ENCODE data around the gene CBX4. TPM values are rescaled to one million over a fixed set of nuclear protein-coding genes. Genes with fewer than 3 reads are reported as not detected.

The CBX4 gene
- total and polyA plus RNA-seq, 3 experiments from 2014 or later: 9.8 to 12.2 (median 12.1) TPM

- Histone ChIP-seq H3K9me3 (ENCODE audit: low read length) (no peaks in the 10 kb centered on the region), H3K36me3 (ENCODE audit: insufficient read depth, low read length) (no peaks in the 10 kb centered on the region), H3K4me3 (ENCODE audit: low read length) (no peak overlapping the region), H3K27me3 (ENCODE audit: insufficient read depth, low read length, poor library complexity, severe bottlenecking) (peaks cover 99% of the 10 kb centered on the region), H3K27ac (ENCODE audit: low read depth, low read length) (no peak overlapping the region), H3K4me1 (ENCODE audit: insufficient read depth, low read length) (peaks cover 56% of the 10 kb centered on the region)
- peak in 1 of 5 donors; percentile 42 for DNase-seq
- Mint-ChIP-seq H3K9me3 (peaks cover 0 to 6% (median 3%) of the 10 kb centered on the region in 5 donors), H3K4me3 (peak overlapping the region; percentile 42 to 75 (median 62)), H3K27me3 (peaks cover 77 to 85% of the 10 kb centered on the region in 2 donors), H3K27ac (peak overlapping the region in 6 of 8 donors; percentile 40 to 93 (median 60)), H3K36me3 (no peaks in the 10 kb centered on the region), H3K4me1 (peaks cover 26 to 50% (median 32%) of the 10 kb centered on the region in 3 donors)
- CTCF ChIA-PET: interaction anchor here (1.1 to 2.5 kb wide), 3 partner anchors 30 to 38 kb away, joined by 3 to 7 read pairs (median 7); partner anchors contain the start of gene CBX4
- POLR2A ChIA-PET: interaction anchor here (0.9 to 2.5 kb wide), 3 partner anchors 8 to 36 kb away, joined by 3 to 15 read pairs (median 7); partner anchors contain the start of gene CBX4
These were observed 35.0 kb downstream of the CBX4 start for GRCh38 chr17:79803997-79804855.

DNA sequence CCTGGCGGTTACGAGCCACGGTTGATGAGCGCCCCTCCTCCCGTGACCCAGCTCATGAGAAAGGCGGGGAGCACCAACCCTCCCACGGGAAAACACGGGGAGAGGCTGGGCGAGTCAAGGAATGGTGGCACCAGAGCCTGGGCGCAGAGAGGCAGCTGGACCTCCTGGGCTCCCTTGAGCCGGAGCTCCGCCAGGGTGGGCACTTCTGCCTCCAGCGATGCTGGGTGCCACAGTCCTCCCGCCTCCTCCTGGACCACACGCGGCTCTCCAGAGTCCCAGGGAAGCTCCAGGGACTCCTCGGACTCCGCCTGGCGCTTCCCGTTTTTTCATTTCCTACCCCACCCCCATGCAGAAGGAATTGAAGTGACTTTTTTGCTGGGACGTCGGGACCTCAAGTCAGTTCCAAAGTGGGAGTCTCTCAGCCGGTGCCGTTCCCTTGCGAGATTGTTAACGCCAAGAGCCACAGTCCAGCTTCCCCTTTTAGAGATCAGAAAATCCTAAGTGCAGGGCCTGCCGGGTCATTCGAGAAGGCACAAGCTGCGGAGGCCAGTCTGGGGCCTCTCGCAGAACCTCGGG lies 35.7 kb downstream of the CBX4 start:
- Histone ChIP-seq H3K36me3 (ENCODE audit: insufficient read depth, low read length) (no peaks in the 10 kb centered on the region), H3K27me3 (ENCODE audit: insufficient read depth, low read length, poor library complexity, severe bottlenecking) (peaks cover 99% of the 10 kb centered on the region), H3K9me3 (ENCODE audit: low read length) (no peaks in the 10 kb centered on the region), H3K4me3 (ENCODE audit: low read length) (no peak overlapping the region), H3K27ac (ENCODE audit: low read depth, low read length) (peak overlapping the region; percentile 43), H3K4me1 (ENCODE audit: insufficient read depth, low read length) (peaks cover 62% of the 10 kb centered on the region)
- Mint-ChIP-seq H3K27ac (peak overlapping the region in 2 of 8 donors; percentile 43 to 64), H3K9me3 (peaks cover 0 to 6% (median 3%) of the 10 kb centered on the region in 5 donors), H3K27me3 (peaks cover 77 to 83% of the 10 kb centered on the region in 2 donors), H3K4me1 (peaks cover 27 to 52% (median 33%) of the 10 kb centered on the region in 3 donors), H3K36me3 (no peaks in the 10 kb centered on the region), H3K4me3 (peak overlapping the region in 5 of 7 donors; percentile 26 to 75 (median 28))
- no peak for DNase-seq
- ChIA-PET CTCF (interaction anchor here (0.9 to 2.5 kb wide), 3 partner anchors 31 to 38 kb away, joined by 3 to 7 read pairs (median 7); partner anchors contain the start of gene CBX4), POLR2A (interaction anchor here (1.8 to 2.5 kb wide), 2 partner anchors 9 to 36 kb away, joined by 7 to 15 read pairs; partner anchors contain the start of gene CBX4)

DNA sequence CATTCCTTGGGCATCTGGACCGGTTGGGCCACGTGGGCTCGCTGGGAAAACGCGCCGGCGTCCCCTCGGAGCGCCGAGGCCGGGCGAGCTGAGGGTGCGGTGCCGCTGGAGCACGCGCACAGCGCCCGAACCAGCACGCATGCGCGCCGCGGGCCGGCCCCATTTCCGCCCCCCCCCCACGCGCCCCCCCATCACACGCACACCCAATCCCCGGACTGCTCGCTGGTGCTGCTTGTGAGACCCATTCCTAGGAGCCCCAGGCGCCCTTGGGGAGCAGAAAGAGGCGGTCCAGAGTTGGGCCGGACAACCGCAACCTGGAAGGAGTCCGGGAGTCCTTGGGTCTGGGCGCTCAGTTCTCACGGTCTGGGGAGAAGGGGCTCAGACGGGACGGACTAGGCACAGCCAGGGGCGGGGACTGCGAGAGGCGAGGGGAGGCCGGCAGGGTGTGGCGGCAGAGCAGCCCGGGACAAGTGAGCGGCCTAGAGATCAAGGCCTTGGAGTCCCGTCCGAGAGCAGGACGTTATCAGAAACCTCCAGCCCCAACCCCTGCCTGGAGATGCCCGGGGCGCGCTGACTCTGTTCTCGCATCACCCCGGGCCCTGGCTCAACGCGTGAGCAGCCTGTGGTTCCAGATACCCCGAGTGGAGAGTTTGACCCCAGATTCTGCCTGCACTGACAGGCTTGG lies 36.4 kb downstream of the CBX4 start:
- Mint-ChIP-seq H3K4me3 (peak overlapping the region in 3 of 7 donors; percentile 28 to 82 (median 40)), H3K27me3 (peaks cover 75 to 80% of the 10 kb centered on the region in 2 donors), H3K36me3 (no peaks in the 10 kb centered on the region), H3K4me1 (peaks cover 29 to 56% (median 36%) of the 10 kb centered on the region in 3 donors), H3K27ac (peak overlapping the region in 2 of 8 donors; percentile 24 to 77), H3K9me3 (peaks cover 0 to 6% (median 3%) of the 10 kb centered on the region in 5 donors)
- Histone ChIP-seq H3K4me3 (ENCODE audit: low read length) (no peak overlapping the region), H3K36me3 (ENCODE audit: insufficient read depth, low read length) (no peaks in the 10 kb centered on the region), H3K9me3 (ENCODE audit: low read length) (no peaks in the 10 kb centered on the region), H3K27me3 (ENCODE audit: insufficient read depth, low read length, poor library complexity, severe bottlenecking) (peaks cover 99% of the 10 kb centered on the region), H3K4me1 (ENCODE audit: insufficient read depth, low read length) (peaks cover 69% of the 10 kb centered on the region), H3K27ac (ENCODE audit: low read depth, low read length) (peak overlapping the region; percentile 43)
- CTCF ChIA-PET: interaction anchor here (0.9 to 2.5 kb wide), 2 partner anchors 37 to 39 kb away, joined by 3 to 7 read pairs; partner anchors contain the start of gene CBX4
- POLR2A ChIA-PET: interaction anchor here (2.5 kb wide), 1 partner anchor 37 kb away, joined by 15 read pairs; the partner anchor contains the start of gene CBX4
- DNase-seq: no peak

DNA sequence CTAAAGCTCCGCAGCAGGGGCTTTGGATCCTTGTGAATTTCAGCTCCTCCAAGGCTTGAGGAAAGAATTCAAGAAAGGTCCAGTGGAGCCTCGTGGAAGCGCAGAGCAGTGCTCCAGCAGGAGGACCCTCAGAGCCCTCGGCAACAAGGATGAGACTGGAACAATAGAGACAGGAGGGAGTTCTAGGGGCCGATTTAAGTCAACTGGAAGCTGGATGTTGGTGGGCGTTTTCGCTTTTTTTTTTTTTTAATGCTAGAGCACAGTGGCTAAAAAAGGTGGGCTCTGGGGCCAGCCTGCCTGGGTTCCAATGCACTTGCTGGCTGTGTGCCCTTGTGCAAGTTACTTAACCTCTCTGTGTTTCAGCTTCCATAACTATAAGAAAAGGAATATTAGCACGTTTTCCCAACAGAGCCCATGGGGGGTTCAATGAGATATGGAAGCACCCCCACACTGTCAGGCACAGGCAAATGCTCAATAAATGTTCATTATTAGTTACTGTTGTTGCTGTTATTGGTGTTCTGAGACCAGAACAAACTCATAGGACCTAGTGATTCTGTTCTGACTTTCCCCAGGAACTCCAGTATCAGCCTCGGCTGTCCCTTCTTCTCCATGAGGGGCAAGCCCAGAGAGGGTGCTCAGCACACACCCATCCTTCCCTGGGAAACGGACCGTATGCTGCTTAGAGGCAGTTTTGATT lies 37.1 kb downstream of the CBX4 start:
- Histone ChIP-seq H3K4me3 (ENCODE audit: low read length) (no peak overlapping the region), H3K27me3 (ENCODE audit: insufficient read depth, low read length, poor library complexity, severe bottlenecking) (peaks cover 94% of the 10 kb centered on the region), H3K9me3 (ENCODE audit: low read length) (no peaks in the 10 kb centered on the region), H3K36me3 (ENCODE audit: insufficient read depth, low read length) (no peaks in the 10 kb centered on the region), H3K4me1 (ENCODE audit: insufficient read depth, low read length) (peaks cover 70% of the 10 kb centered on the region), H3K27ac (ENCODE audit: low read depth, low read length) (no peak overlapping the region)
- H3K27me3 Mint-ChIP-seq: peaks cover 69 to 73% of the 10 kb centered on the region in 2 donors
- H3K9me3 Mint-ChIP-seq: peaks cover 0 to 6% (median 3%) of the 10 kb centered on the region in 5 donors
- H3K36me3 Mint-ChIP-seq: no peaks in the 10 kb centered on the region
- DNase-seq: no peak
- H3K27ac Mint-ChIP-seq: peak overlapping the region in 2 of 8 donors; percentile 47 to 77
- peaks cover 29 to 57% (median 36%) of the 10 kb centered on the region in 3 donors for H3K4me1 Mint-ChIP-seq
- H3K4me3 Mint-ChIP-seq: peak overlapping the region in 5 of 7 donors; percentile 8 to 59 (median 28)
- POLR2A ChIA-PET: interaction anchor here (0.7 to 2.0 kb wide), 2 partner anchors 34 to 37 kb away, joined by 6 to 7 read pairs; partner anchors contain the start of gene CBX4
- CTCF ChIA-PET: interaction anchor here (4.4 kb wide), 1 partner anchor 38 kb away, joined by 14 read pairs; the partner anchor contains the start of gene CBX4

GRCh38 chr17:79801156-79802038 lies 37.8 kb downstream of the CBX4 start:
- peaks cover 61 to 70% of the 10 kb centered on the region in 2 donors for H3K27me3 Mint-ChIP-seq
- peak overlapping the region in 4 of 7 donors; percentile 8 to 59 (median 40) for H3K4me3 Mint-ChIP-seq
- no peaks in the 10 kb centered on the region for H3K9me3 ChIP-seq (ENCODE audit: low read length)
- H3K4me1 Mint-ChIP-seq: peaks cover 34 to 63% (median 38%) of the 10 kb centered on the region in 3 donors
- ChIA-PET CTCF (interaction anchor here (4.4 to 5.0 kb wide), 2 partner anchors 10 to 39 kb away, joined by 14 to 24 read pairs; partner anchors contain the start of gene CBX4), POLR2A (interaction anchor here (0.6 to 2.0 kb wide), 5 partner anchors 11 to 196 kb away, joined by 3 to 7 read pairs (median 6); partner anchors contain the start of gene CBX4)
- H3K4me1 ChIP-seq (ENCODE audit: insufficient read depth, low read length): peaks cover 72% of the 10 kb centered on the region
- peaks cover 0 to 6% (median 3%) of the 10 kb centered on the region in 5 donors for H3K9me3 Mint-ChIP-seq
- H3K27ac Mint-ChIP-seq: peak overlapping the region in 2 of 8 donors; percentile 53 to 84
- DNase-seq: no peak
- H3K36me3 ChIP-seq (ENCODE audit: insufficient read depth, low read length): no peaks in the 10 kb centered on the region
- no peak overlapping the region for H3K4me3 ChIP-seq (ENCODE audit: low read length)
- peaks cover 86% of the 10 kb centered on the region for H3K27me3 ChIP-seq (ENCODE audit: insufficient read depth, low read length, poor library complexity, severe bottlenecking)
- no peak overlapping the region for H3K27ac ChIP-seq (ENCODE audit: low read depth, low read length)
- peaks cover 0 to 2% (median 0%) of the 10 kb centered on the region in 3 donors for H3K36me3 Mint-ChIP-seq

- ChIA-PET CTCF (interaction anchor here (1.1 to 5.0 kb wide), 3 partner anchors 11 to 170 kb away, joined by 4 to 24 read pairs (median 14); partner anchors contain the start of gene CBX4), POLR2A (interaction anchor here (0.6 to 6.9 kb wide), 5 partner anchors 12 to 197 kb away, joined by 3 to 79 read pairs (median 6); partner anchors contain the start of gene CBX4)
- H3K27me3 ChIP-seq (ENCODE audit: insufficient read depth, low read length, poor library complexity, severe bottlenecking): peaks cover 78% of the 10 kb centered on the region
- Mint-ChIP-seq H3K9me3 (peaks cover 0 to 6% (median 2%) of the 10 kb centered on the region in 5 donors), H3K27me3 (peaks cover 55 to 61% of the 10 kb centered on the region in 2 donors), H3K27ac (peak overlapping the region in 6 of 8 donors; percentile 24 to 85 (median 62)), H3K4me3 (peak overlapping the region; percentile 45 to 82 (median 76)), H3K36me3 (peaks cover 0 to 2% (median 0%) of the 10 kb centered on the region in 3 donors), H3K4me1 (peaks cover 39 to 70% (median 45%) of the 10 kb centered on the region in 3 donors)
- no peaks in the 10 kb centered on the region for H3K36me3 ChIP-seq (ENCODE audit: insufficient read depth, low read length)
- H3K4me1 ChIP-seq (ENCODE audit: insufficient read depth, low read length): peaks cover 78% of the 10 kb centered on the region
- DNase-seq: peak in 1 of 5 donors; percentile 30
- H3K27ac ChIP-seq (ENCODE audit: low read depth, low read length): no peak overlapping the region
- H3K4me3 ChIP-seq (ENCODE audit: low read length): no peak overlapping the region
- no peaks in the 10 kb centered on the region for H3K9me3 ChIP-seq (ENCODE audit: low read length)
These were observed 38.7 kb downstream of the CBX4 start for GRCh38 chr17:79800325-79801155.
